MCF 10A (cell line): Measurements from ENCODE around the gene WNT5B. TPM values are rescaled to one million over a fixed set of nuclear protein-coding genes. Genes with fewer than 3 reads are reported as not detected.

Source experiments
- BruUV-seq: library from RNA; stranded (reverse); fragments of 400-500 nt; replicated peaks from 2 replicates; lab custom pipeline; 2021; lab: Mats Ljungman, UMichigan
- CTCF ChIA-PET: fragments of 300-600 bp; sonication (Branson Sonifier 250); formaldehyde crosslinking; extraction: SDS; loops from one replicate; lab custom pipeline; 2021; ENCODE audit warnings: antibody characterized with exemption, inconsistent platforms; lab: Yijun Ruan, JAX
- POLR2A ChIA-PET: fragments of 300-600, 350-650 bp; sonication (Branson Sonifier 250); formaldehyde crosslinking; extraction: SDS; loops from one replicate; lab custom pipeline; 2020; ENCODE audit warnings: antibody characterized with exemption, inconsistent platforms; lab: Yijun Ruan, JAX
- DNase-seq: peaks from one replicate; pipeline ENCODE4 v3.0.0-alpha.2; 2018; ENCODE audit not compliant: unreplicated experiment
- H3K27ac Mint-ChIP-seq: one replicate; pipeline ENCODE4 v1.8.0; 2022; ENCODE audit warnings: mild to moderate bottlenecking, low read depth, mixed read lengths; ENCODE audit not compliant: unreplicated experiment
- H3K27me3 Mint-ChIP-seq: one replicate; pipeline ENCODE4 v1.8.0; 2022; ENCODE audit warnings: mixed read lengths; ENCODE audit not compliant: insufficient read depth, unreplicated experiment
- H3K36me3 Mint-ChIP-seq: one replicate; pipeline ENCODE4 v1.8.0; 2022; ENCODE audit warnings: mild to moderate bottlenecking, moderate library complexity, mixed read lengths; ENCODE audit not compliant: insufficient read depth, unreplicated experiment
- H3K4me1 Mint-ChIP-seq: one replicate; pipeline ENCODE4 v1.8.0; 2022; ENCODE audit warnings: mixed read lengths; ENCODE audit not compliant: insufficient read depth, unreplicated experiment
- H3K4me3 Mint-ChIP-seq: one replicate; pipeline ENCODE4 v1.8.0; 2022; ENCODE audit warnings: mild to moderate bottlenecking, moderate library complexity, mixed read lengths; ENCODE audit not compliant: unreplicated experiment
- H3K9me3 Mint-ChIP-seq: one replicate; pipeline ENCODE4 v1.8.0; 2022; ENCODE audit warnings: mixed read lengths; ENCODE audit not compliant: unreplicated experiment
- intact Hi-C: fragments of 100-400 bp; cut with micrococcal nuclease; formaldehyde crosslinking; loops from 2 replicates; pipeline ENCODE4 v1.14.1; 2022
- total RNA-seq: library from RNA; stranded (reverse); gene quantifications from 2 replicates; pipeline ENCODE4 v1.2.3, GENCODE V29; 2022
- TF ChIP-seq, protein P1 (sequence below): fragments of 200-600 bp; IDR thresholded peaks from one replicate; pipeline ENCODE4 v1.8.0; 2022; ENCODE audit warnings: antibody characterized with exemption, mild to moderate bottlenecking; ENCODE audit not compliant: unreplicated experiment

WNT5B gene
- total RNA-seq, 1 experiment from 2014 or later: 0.21 TPM

DNA sequence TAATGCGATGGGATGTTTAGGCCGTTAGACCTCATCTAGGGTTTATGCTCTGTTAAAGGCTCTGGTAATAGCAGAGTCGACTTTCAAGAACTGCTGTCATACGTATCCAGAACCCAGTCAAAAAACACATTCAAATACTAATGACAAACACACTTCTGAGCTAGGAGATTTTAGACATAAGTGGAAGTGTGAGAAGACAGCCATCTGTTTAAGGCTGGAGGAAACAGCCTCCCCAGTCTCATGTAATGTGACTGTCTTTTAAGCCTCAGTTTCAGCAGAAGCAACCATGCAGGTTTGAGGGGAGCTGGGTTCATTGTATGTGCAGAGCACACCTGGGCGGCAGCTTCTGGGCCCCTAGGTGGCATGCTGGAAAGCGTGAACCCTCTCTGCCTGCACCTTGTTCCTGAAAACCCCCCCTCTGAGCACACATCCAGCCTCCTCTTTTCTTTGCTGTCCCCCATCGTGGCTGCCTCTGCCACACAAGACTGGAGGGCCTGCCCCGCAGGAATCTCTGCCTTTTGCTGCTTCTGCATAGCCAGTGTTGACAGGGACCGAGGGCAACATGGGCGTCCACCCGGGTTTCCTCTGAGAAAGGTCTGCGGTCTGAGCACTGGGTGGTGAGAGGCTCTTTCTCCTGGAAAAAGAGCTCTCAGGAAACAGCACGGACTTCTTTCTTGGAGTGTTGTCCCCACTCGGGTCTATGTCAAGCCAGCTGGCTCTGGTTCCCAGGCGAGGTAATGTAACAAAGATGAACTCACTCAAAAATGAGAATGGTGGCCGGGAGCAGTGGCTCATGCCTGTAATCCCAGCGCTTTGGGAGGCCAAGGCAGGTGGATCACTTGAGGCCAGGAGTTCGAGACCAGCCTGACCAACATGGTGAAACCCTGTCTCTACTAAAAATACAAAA is 11.6 kb downstream of the WNT5B start:
- H3K27me3 Mint-ChIP-seq: no peaks in the 10 kb centered on the region
- ChIA-PET POLR2A (interaction anchor here (0.5 kb wide), 1 partner anchor 9 kb away, joined by 3 read pairs; no protein-coding TSS in a partner anchor), CTCF (interaction anchor here (0.9 to 3.2 kb wide), 3 partner anchors 8 to 299 kb away, joined by 4 to 15 read pairs (median 4); no protein-coding TSS in a partner anchor)
- no peak for DNase-seq
- TF ChIP-seq, protein P1, sequence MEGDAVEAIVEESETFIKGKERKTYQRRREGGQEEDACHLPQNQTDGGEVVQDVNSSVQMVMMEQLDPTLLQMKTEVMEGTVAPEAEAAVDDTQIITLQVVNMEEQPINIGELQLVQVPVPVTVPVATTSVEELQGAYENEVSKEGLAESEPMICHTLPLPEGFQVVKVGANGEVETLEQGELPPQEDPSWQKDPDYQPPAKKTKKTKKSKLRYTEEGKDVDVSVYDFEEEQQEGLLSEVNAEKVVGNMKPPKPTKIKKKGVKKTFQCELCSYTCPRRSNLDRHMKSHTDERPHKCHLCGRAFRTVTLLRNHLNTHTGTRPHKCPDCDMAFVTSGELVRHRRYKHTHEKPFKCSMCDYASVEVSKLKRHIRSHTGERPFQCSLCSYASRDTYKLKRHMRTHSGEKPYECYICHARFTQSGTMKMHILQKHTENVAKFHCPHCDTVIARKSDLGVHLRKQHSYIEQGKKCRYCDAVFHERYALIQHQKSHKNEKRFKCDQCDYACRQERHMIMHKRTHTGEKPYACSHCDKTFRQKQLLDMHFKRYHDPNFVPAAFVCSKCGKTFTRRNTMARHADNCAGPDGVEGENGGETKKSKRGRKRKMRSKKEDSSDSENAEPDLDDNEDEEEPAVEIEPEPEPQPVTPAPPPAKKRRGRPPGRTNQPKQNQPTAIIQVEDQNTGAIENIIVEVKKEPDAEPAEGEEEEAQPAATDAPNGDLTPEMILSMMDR: no peak
- BruUV-seq: no TSS peak
- H3K36me3 Mint-ChIP-seq: no peaks in the 10 kb centered on the region
- intact Hi-C loops: no loop called here
- no peak overlapping the region for H3K4me3 Mint-ChIP-seq
- H3K27ac Mint-ChIP-seq: no peak overlapping the region
- no peaks in the 10 kb centered on the region for H3K4me1 Mint-ChIP-seq
- no peaks in the 10 kb centered on the region for H3K9me3 Mint-ChIP-seq

DNA sequence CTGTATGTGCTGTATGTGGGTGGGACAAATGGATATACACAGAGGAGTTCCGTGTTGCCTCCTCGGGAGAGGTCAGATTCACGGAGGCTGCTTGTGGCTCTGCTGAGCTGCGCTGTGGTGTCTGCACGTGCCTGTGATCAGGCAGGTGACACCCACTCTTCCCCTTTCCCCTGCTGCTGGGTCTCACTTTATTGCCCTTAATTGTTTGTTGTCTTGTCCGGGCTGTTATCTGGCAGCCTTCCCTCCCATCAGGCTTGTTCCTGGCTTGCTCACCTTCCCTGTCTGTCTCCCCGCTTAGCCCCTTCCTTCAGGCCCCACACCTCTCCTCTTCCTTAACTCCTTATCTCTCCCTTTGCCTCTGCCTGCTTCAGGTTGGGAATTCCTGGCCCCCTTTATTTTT is 13.5 kb downstream of the WNT5B start:
- ChIA-PET CTCF (interaction anchor here (0.6 to 17.9 kb wide), 4 partner anchors 7 to 297 kb away, joined by 3 to 341 read pairs (median 72); no protein-coding TSS in a partner anchor), POLR2A (no interaction called here)
- no peaks in the 10 kb centered on the region for H3K27me3 Mint-ChIP-seq
- TF ChIP-seq, protein P1: no peak
- intact Hi-C loops: no loop called here
- no peak for DNase-seq
- no peaks in the 10 kb centered on the region for H3K9me3 Mint-ChIP-seq
- no peak overlapping the region for H3K4me3 Mint-ChIP-seq
- BruUV-seq: no TSS peak
- H3K4me1 Mint-ChIP-seq: no peaks in the 10 kb centered on the region
- H3K36me3 Mint-ChIP-seq: no peaks in the 10 kb centered on the region
- no peak overlapping the region for H3K27ac Mint-ChIP-seq

DNA sequence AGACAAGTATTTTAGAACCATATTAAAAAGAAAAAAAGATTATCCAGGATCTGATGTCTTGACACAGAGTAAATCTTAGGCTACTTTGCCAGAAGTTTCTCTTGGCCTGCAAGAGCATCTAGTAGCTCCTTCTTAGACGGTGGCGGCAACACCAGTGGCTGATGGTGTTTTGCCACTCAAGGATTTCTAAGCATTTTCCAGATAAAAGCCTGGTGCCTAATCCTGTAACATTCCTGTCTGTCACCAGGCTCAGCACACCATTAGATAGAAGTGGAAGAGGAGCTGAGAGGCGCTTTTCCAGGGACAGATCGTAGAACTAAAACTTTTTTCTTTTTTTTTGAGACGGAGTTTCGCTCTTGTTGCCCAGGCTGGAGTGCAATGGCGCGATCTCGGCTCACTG is 14.0 kb downstream of the WNT5B start:
- Mint-ChIP-seq H3K4me1 (no peaks in the 10 kb centered on the region), H3K27me3 (no peaks in the 10 kb centered on the region), H3K4me3 (no peak overlapping the region), H3K36me3 (no peaks in the 10 kb centered on the region), H3K27ac (no peak overlapping the region), H3K9me3 (no peaks in the 10 kb centered on the region)
- intact Hi-C loops: no loop called here
- no peak for DNase-seq
- ChIA-PET CTCF (interaction anchor here (0.6 to 17.9 kb wide), 5 partner anchors 8 to 297 kb away, joined by 3 to 341 read pairs (median 4); no protein-coding TSS in a partner anchor), POLR2A (interaction anchor here (1.0 kb wide), 1 partner anchor 8 kb away, joined by 3 read pairs; no protein-coding TSS in a partner anchor)
- TF ChIP-seq, protein P1: no peak
- no TSS peak for BruUV-seq

DNA sequence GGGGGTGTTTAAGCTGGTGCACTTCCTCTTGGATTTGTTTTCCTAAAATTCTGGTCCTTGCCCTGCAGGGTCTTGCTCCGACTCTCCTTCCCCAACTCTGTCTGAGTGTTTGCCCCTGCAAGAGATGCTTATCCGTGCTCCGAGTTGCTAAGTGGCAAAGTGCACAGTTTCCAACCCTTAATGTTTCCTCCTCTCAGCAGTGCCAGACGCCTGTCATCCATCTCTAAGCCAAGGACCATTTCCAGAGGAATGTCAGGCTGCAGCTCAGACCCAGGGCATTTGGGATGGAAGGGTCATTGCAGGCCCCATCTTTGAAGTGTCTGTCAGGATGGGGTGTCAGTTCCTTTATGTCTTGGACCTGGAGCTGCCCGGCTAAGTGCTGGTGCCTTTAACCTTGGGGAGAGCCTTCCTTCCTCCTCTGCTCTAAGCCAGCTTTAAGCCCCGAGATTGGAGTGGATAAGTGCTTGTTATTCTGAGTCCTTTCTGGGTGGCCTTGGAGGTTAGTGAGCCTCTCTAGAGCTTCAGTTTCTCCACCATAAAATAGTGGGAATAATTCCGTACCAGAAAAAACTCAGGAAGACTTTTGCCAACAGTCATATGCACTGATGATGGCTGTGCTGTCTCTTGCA is 15.0 kb downstream of the WNT5B start:
- Mint-ChIP-seq H3K9me3 (no peaks in the 10 kb centered on the region), H3K4me3 (no peak overlapping the region), H3K27me3 (no peaks in the 10 kb centered on the region), H3K4me1 (no peaks in the 10 kb centered on the region), H3K36me3 (no peaks in the 10 kb centered on the region), H3K27ac (no peak overlapping the region)
- TF ChIP-seq, protein P1: no peak
- intact Hi-C loops: no loop called here
- DNase-seq: no peak
- ChIA-PET POLR2A (interaction anchor here (0.7 to 1.0 kb wide), 3 partner anchors 9 to 146 kb away, joined by 3 to 5 read pairs (median 3); no protein-coding TSS in a partner anchor), CTCF (interaction anchor here (0.9 to 17.9 kb wide), 5 partner anchors 9 to 296 kb away, joined by 4 to 341 read pairs (median 7); no protein-coding TSS in a partner anchor)
- BruUV-seq: no TSS peak
